Endothelial cell of hepatic sinusoid (primary cell): ENCODE results near the gene MED6.

Experiments
- in situ Hi-C: cut with HindIII; loops from 2 replicates; pipeline ENCODE4 v1.10.0; 2017; ENCODE audit warnings: low sequenced_read_pairs

The MED6 gene, protein sequence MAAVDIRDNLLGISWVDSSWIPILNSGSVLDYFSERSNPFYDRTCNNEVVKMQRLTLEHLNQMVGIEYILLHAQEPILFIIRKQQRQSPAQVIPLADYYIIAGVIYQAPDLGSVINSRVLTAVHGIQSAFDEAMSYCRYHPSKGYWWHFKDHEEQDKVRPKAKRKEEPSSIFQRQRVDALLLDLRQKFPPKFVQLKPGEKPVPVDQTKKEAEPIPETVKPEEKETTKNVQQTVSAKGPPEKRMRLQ

DNA sequence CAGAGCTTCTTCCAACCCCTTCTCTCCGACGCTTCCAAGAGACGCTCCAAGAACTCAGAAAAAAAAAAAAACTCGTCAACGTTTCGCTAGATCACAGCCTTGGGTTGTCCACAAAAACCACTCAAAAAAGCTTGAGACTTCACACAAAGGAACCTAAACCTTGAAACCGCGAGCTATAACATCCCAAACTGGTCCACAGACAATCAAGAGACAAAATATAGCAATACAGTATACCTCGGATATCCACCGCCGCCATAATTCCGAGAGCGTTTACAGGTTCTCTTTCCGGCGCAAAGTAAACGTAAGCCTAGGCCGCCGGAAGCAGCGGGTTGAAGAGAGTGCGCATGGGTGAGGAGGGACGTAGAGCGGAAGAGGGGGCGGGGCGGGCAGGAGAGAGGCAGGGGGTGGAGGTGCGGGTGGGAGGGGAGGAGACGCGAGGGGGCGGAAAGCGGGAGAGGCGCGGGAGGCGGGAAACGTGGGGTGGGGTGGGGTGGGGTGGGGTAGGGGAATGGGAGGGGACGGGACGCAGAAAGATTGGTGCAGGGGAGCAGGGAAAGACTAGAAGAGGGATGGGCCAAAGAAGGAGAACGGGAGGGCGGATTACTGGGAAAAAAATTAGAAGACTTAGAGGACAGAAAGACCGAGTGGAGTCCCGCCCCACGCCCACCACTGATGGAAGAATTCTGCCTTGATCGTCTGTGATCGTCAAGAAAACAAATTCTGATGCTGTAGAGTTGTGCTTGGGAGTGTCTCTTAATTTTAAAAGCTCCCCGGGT is at the start of gene MED6:
TSS of gene MED6 (minus strand) at position 274 of the 776 bp plus-strand sequence. CDS start at position 256, 18 bp downstream.
- in situ Hi-C loops: no loop called here

DNA sequence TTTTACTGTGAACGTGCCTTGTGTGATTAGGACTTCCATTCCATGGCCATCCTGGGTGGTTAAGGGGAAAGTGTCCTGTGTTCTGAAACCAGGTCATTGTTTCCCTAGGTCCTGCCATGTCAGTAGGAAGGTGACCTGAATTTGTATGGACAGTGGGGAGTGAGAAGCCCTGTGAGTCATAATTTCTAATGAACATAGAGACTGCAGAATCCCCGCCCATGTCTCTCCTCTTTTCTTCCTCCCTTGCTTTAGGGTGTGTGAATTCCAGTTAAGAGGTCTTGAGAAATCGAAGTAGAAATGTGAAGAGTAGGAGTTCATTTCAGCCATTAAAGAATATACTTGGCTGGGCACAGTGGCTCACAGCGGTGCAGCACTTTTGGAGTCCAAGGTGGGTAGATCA is 49.3 kb upstream of the MED6 start:
- in situ Hi-C loops: loop anchor here (5.0 kb wide), 1 partner anchor 87 kb away; no protein-coding TSS in a partner anchor

GRCh38 chr14:70648346-70648745 is 47.9 kb upstream of the MED6 start:
- in situ Hi-C loops: loop anchor here (5.0 kb wide), 1 partner anchor 89 kb away; no protein-coding TSS in a partner anchor

- in situ Hi-C loops: loop anchor here (5.0 kb wide), 1 partner anchor 91 kb away; no protein-coding TSS in a partner anchor
These were observed 46.2 kb upstream of the MED6 start for GRCh38 chr14:70646705-70647104.

- in situ Hi-C loops: loop anchor here (5.0 kb wide), 1 partner anchor 91 kb away; no protein-coding TSS in a partner anchor
These were observed 45.4 kb upstream of the MED6 start for GRCh38 chr14:70645892-70646291.

DNA sequence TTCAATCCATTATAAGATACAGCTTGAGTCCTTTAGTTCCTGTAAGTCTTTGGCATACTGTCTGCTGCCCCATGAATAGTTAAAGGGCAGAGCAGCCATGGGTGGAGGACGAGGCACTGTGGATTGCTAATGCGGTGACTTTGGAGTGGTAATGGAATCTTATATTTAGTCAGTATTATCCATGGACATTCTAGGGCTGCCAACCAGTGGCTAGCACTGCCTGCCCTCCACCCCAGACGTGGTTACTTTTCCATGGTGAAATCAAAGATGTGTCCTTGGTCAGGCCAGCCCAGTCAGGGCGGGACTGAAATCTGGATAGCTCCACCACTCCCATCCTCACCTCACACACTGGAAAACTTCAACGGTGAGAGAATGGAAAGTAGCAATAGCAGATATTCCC is 43.5 kb upstream of the MED6 start:
- in situ Hi-C loops: no loop called here

- in situ Hi-C loops: no loop called here
These were observed 42.1 kb upstream of the MED6 start for GRCh38 chr14:70642303-70643235.

GRCh38 chr14:70641548-70642302 is 41.3 kb upstream of the MED6 start, which contains the start of gene TTC9:
TSS of gene TTC9 (plus strand) at chr14:70641916. CDS start at chr14:70642130, 214 bp downstream.
- in situ Hi-C loops: no loop called here

DNA sequence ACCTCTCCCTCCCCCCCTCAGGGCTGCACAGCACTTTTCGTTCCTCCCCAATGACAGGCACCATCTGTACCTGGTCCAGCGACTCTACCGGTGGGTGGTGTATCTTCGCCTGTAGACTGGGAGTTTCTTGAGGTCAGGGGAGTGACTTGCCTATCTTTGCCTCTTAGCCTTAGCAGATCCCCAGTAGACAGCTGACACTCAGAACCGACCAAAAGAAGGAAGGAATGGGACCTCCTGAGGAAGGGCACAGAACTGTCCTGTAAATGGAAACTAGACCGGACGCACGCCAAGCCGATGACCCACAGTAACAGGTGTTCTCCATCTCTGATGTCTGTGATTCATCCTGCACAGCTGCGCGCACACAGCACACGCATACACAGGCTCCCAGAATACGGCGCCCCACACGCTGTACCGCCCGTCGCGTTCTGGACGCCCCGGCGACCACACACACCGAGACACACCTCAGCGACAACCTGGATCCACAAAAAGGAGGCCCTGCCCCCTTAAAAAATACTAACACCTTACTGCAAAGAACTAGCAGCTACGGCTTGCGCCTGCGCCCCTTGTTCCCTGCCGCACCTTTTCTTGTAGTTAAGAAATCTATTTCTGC is 40.6 kb upstream of the MED6 start:
- in situ Hi-C loops: no loop called here

GRCh38 chr14:70638416-70638815 is 38.0 kb upstream of the MED6 start:
- in situ Hi-C loops: no loop called here

DNA sequence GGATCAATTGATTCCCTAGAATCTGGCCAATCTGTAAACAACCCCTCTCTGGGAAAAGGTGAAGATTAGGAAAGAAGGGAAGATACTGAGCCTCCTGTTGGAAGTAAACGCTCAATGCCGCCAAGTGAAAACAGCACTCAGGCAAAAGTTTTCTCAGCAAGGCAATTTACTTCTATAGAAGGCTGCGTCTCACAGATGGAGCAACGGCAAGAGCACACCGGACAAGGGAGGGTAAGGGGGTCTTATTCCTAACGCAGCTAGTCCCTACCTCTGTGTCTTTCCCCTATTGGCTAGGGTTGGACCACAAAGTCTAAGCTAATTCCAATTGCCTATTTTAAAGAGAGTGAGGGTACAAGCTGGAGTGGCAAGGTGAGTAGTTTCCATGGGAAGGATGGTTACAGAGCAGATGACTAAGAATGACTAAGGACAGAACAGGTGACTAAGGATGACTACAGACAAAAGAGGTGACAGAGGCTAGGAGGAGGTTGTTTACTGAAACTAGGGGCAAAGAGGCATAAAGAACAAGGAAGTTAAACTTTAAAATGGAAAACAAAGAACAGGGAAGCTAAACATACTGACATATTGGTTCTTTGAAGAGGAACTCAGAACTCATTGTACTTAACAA is 35.6 kb upstream of the MED6 start:
- in situ Hi-C loops: no loop called here

DNA sequence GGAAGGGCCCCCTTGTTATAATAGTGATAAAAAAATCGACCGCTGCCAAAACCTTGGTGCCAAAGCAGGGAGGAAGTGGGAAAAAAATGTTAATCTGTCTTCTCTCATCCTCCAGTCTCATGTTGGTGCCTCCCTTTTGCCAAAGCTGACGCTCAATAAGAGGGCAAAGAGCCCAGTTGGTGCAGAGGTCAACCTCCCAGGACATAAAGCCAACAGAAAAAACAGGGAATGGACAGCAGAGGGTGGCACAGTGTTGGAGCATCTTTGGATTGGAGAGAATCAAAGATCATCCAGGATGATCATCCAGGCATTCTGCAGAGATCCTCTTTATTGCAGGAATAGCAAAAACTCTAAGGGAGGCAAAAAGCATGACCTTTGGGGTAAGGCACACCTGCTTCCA is 31.5 kb upstream of the MED6 start:
- in situ Hi-C loops: no loop called here

GRCh38 chr14:70624972-70625371 is 24.5 kb upstream of the MED6 start:
- in situ Hi-C loops: no loop called here

DNA sequence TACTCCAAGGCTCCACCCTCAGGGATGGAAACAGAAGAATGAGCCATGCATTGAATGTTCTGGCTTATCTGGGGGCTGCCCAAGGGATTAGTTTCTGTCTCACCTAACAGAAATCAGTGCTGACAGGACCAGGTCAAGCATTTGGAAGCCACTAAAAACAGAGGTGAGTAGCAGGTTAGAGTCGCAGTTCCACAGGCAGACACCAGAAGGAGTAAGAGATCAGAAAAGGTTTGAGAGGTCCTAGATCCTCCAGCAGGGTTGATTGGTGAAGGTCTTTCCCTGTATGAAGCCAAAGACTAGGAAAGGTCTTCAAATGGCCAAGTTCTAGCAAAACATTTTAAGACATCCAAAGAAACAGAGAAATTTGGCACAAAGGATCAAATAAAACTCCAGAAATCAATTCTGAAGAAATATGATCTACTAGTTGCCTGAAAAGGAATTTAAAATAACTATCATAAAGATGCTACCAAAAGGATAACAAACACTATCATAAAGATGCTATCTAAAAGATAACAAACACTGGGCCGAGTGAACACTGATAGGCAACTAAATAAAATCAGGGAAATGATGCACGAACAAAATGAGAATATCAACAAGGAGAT is 21.8 kb upstream of the MED6 start:
- in situ Hi-C loops: no loop called here

DNA sequence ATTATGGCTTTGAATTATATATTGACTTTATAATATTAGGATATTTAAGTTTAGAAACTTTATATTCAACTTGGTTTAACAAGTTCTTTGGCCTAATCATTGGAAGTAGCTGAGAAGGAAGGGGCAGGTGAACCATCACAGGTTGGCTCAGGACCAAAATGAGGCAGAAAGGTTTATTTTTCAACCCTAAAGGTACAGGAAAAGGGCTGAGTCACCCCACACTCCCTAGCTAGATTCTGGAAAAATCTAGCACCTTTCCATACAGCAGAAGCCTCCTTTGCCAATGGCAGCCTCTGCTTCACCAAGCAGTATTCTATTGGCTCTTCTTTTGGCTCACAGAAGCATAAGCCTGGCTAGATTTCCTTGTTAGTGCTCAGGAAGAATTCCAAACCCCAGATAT is 19.3 kb upstream of the MED6 start:
- in situ Hi-C loops: no loop called here

DNA sequence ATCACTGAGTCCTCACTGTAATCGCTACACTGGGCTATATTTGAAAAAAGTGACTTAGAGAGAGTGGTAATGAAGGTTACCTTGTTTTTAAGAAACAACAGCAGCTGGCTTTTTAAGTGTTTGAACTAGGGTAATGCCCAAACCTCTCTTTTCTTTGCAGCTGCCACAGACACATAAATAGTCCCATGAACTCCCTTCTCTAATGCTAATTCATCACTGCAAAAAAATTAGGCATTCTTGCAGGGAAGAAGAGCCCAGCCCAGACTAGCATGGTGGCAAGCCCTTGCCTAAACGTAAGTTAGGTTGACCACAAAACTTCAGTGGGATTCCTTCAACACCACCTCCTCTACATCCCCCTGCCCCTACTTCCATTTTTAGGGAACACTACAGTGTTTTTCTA is 17.9 kb upstream of the MED6 start:
- in situ Hi-C loops: no loop called here

GRCh38 chr14:70616646-70617045 is 16.2 kb upstream of the MED6 start:
- in situ Hi-C loops: no loop called here

DNA sequence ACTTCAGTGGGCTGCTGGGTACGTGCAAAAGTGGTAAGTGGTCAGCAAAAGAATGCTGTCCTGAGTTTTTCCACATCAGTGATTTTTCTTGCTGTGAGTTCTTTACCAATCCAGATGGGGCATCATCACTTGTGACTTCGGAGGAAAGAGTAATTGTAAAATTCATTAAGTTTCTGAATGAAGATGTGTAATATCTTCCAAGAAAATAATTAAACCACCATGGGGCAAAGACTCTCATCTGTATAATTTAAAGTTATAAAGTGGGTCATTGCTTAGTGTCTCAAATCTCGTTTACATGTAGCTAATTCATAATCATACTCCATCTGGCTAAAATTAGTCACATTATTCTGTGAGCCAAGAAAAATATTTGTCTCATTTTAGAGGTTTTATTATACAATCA is 10.8 kb upstream of the MED6 start:
- in situ Hi-C loops: no loop called here

- in situ Hi-C loops: no loop called here
These were observed 1.8 kb upstream of the MED6 start for GRCh38 chr14:70602254-70602653.
